B cell (primary cell): ENCODE results near the gene NPAS3. TPM values are rescaled to one million over a fixed set of nuclear protein-coding genes. Genes with fewer than 3 reads are reported as not detected.

Experiments used
- ATAC-seq: fragments of 200-7000 bp; cut with Tn5 transposase; one replicate; pipeline ENCODE4 v1.10.0; 2021; ENCODE audit warnings: low read depth, mild to moderate bottlenecking, moderate number of reproducible peaks, moderate library complexity
- CTCF ChIA-PET: fragments of 350-600 bp; sonication (Branson Sonifier 250); formaldehyde crosslinking; loops from one replicate; lab custom pipeline; 2021; ENCODE audit warnings: antibody characterized with exemption, inconsistent platforms; lab: Charles Lee
- POLR2A ChIA-PET: fragments of 350-600 bp; sonication (Branson Sonifier 250); formaldehyde crosslinking; loops from one replicate; lab custom pipeline; 2021; ENCODE audit warnings: antibody characterized with exemption; lab: Charles Lee
- DNase-seq: peaks from one replicate; pipeline ENCODE4 v3.0.0; 2013
- H2AFZ ChIP-seq: 2 replicates; pipeline ENCODE4 v1.6.1; 2012; ENCODE audit warnings: mild to moderate bottlenecking, low read depth, low read length; ENCODE audit not compliant: insufficient read depth, poor library complexity, severe bottlenecking
- H3K27ac ChIP-seq, 2 donors: 1 replicate in 1 of 2; 2 replicates in 1 of 2; pipeline ENCODE4 v1.5.1; 2012 to 2013; ENCODE audit warnings: low read length in 2 of 2, mild to moderate bottlenecking in 2 of 2, moderate library complexity in 1 of 2
- H3K27me3 ChIP-seq, 4 experiments: fragments of 200-600 bp in 1 of 4; sonication (generic) in 1 of 4; replicated peaks in 1 of 4; 1 replicate in 2 of 4; 2 replicates in 2 of 4; pipeline versions ENCODE4 v1.6.1 to v1.7.0; 2013 to 2016; ENCODE audit warnings: low read length in 3 of 4, mild to moderate bottlenecking in 2 of 4, mixed read lengths in 1 of 4, moderate library complexity in 1 of 4; ENCODE audit not compliant: insufficient read depth in 4 of 4, control insufficient read depth in 3 of 4; ENCODE audit errors: control extremely low read depth in 1 of 4
- H3K36me3 ChIP-seq, 2 experiments: replicated peaks in 1 of 2; 1 replicate in 1 of 2; 2 replicates in 1 of 2; pipeline versions ENCODE4 v1.6.1 to v1.7.1; 2013; ENCODE audit warnings: low read length in 1 of 2; ENCODE audit not compliant: insufficient read depth in 2 of 2, control insufficient read depth in 1 of 2; ENCODE audit errors: control extremely low read depth in 1 of 2, extremely low read depth in 1 of 2
- H3K4me1 ChIP-seq, 2 donors: fragments of 200-600 bp in 1 of 2; sonication (generic) in 1 of 2; 1 replicate in 1 of 2; 2 replicates in 1 of 2; pipeline versions ENCODE4 v1.5.1 to v1.6.1; 2013 to 2017; ENCODE audit warnings: low read length in 2 of 2; ENCODE audit not compliant: control insufficient read depth in 2 of 2, insufficient read depth in 2 of 2
- H3K4me2 ChIP-seq: replicated peaks from 2 replicates; pipeline ENCODE3; 2012; ENCODE audit warnings: mild to moderate bottlenecking, low read depth, low read length; ENCODE audit not compliant: poor library complexity, severe bottlenecking
- H3K4me3 ChIP-seq, 5 experiments: fragments of 200-600 bp in 1 of 5; sonication (generic) in 1 of 5; 1 replicate in 3 of 5; 2 replicates in 2 of 5; pipeline versions ENCODE4 v1.5.1 to v1.7.0; 2011 to 2016; ENCODE audit warnings: low read length in 4 of 5, mild to moderate bottlenecking in 4 of 5, low read depth in 2 of 5, control low read depth in 1 of 5, moderate library complexity in 1 of 5; ENCODE audit not compliant: insufficient read depth in 1 of 5; ENCODE audit errors: control extremely low read depth in 1 of 5, extremely low read depth in 1 of 5
- H3K79me2 ChIP-seq: fragments of 200-600 bp; sonication (generic); one replicate; pipeline ENCODE4 v1.6.0; 2016; ENCODE audit warnings: low read length; ENCODE audit not compliant: control insufficient read depth, insufficient read depth
- H3K9ac ChIP-seq: fragments of 200-600 bp; sonication (generic); 2 replicates; pipeline ENCODE4 v1.6.1; 2017; ENCODE audit warnings: mild to moderate bottlenecking, low read length, moderate library complexity
- H3K9me3 ChIP-seq, 3 donors: one replicate each; pipeline versions ENCODE4 v1.6.1 to v1.7.1; 2013; ENCODE audit warnings: low read length in 2 of 3; ENCODE audit not compliant: control insufficient read depth in 2 of 3, insufficient read depth in 1 of 3; ENCODE audit errors: control extremely low read depth in 1 of 3
- H4K20me1 ChIP-seq: 2 replicates; pipeline ENCODE4 v1.6.0; 2012; ENCODE audit warnings: mild to moderate bottlenecking, low read length; ENCODE audit not compliant: insufficient read depth, control insufficient read depth, poor library complexity, severe bottlenecking
- H3K27ac Mint-ChIP-seq: one replicate; pipeline ENCODE4 v1.8.0; 2021; ENCODE audit warnings: mixed read lengths
- H3K27me3 Mint-ChIP-seq: one replicate; pipeline ENCODE4 v1.8.0; 2021; ENCODE audit warnings: mixed read lengths
- H3K4me1 Mint-ChIP-seq: one replicate; pipeline ENCODE4 v1.8.0; 2021; ENCODE audit warnings: mixed read lengths
- H3K4me3 Mint-ChIP-seq: one replicate; pipeline ENCODE4 v1.8.0; 2021; ENCODE audit warnings: mixed read lengths
- H3K9me3 Mint-ChIP-seq: one replicate; pipeline ENCODE4 v1.8.0; 2022; ENCODE audit warnings: mixed read lengths; ENCODE audit not compliant: insufficient read depth
- CTCF ChIP-seq: fragments of 200-600 bp; IDR thresholded peaks from one replicate; pipeline ENCODE4 v1.8.0; 2022; ENCODE audit warnings: antibody characterized with exemption, mild to moderate bottlenecking
- EZH2 ChIP-seq: IDR thresholded peaks from 2 replicates; pipeline ENCODE4 v1.6.1; 2012; ENCODE audit warnings: borderline replicate concordance, low read depth, mild to moderate bottlenecking, moderate library complexity, low read length; ENCODE audit not compliant: insufficient read depth, poor library complexity, severe bottlenecking
- WGBS: methylation state at CpG from one replicate; pipeline ENCODE4 v1.1.5; 2013; ENCODE audit warnings: missing lambda C conversion rate; ENCODE audit not compliant: insufficient coverage; 5-methylcytosine and 5-hydroxymethylcytosine counted together
- intact Hi-C: fragments of 100-400 bp; cut with micrococcal nuclease; formaldehyde crosslinking; loops from one replicate; pipeline ENCODE4 v1.10.0; 2022
- polyA plus RNA-seq: library from polyadenylated mRNA; depleted of rRNA; stranded (reverse); fragments of >200 nt; gene quantifications from 2 replicates; pipeline ENCODE4 v1.2.3, GENCODE V29; 2012
- total RNA-seq, 2 donors: library from RNA; stranded (reverse); fragments of 120-200 nt in 1 of 2; gene quantifications; 1 replicate in 1 of 2; 2 replicates in 1 of 2; pipeline versions ENCODE4 v1.2.3 to v1.2.4, GENCODE V29; 2013 to 2022

The NPAS3 gene
- total and polyA plus RNA-seq, 2 donors (not counting 1 experiment from before 2014, with no cell fraction given) = not detected

GRCh38 chr14:33569821-33570687 lies 631.4 kb downstream of the NPAS3 start:
- TF ChIP-seq CTCF (no peak), EZH2 (no peak)
- Histone ChIP-seq H3K27me3 (no peaks in the 10 kb centered on the region), H3K4me2 (no peak overlapping the region), H3K4me3 (no peak overlapping the region), H3K79me2 (no peaks in the 10 kb centered on the region), H2AFZ (no peak overlapping the region), H3K36me3 (no peaks in the 10 kb centered on the region), H4K20me1 (no peaks in the 10 kb centered on the region), H3K9ac (no peak overlapping the region), H3K27ac (no peak overlapping the region), H3K9me3 (no peaks in the 10 kb centered on the region), H3K4me1 (no peaks in the 10 kb centered on the region)
- POLR2A ChIA-PET = no interaction called here
- Mint-ChIP-seq H3K9me3 (peaks cover 3% of the 10 kb centered on the region), H3K27ac (no peak overlapping the region), H3K4me1 (no peaks in the 10 kb centered on the region), H3K27me3 (no peaks in the 10 kb centered on the region), H3K4me3 (no peak overlapping the region)
- DNase-seq (no peak), ATAC-seq (no peak)
- intact Hi-C loops = no loop called here
- 93% methylated on average over 6 of the region's 10 CpGs for WGBS
- CTCF ChIA-PET = no interaction called here

- intact Hi-C loops = no loop called here
- no peak for DNase-seq
- H3K9ac ChIP-seq = no peak overlapping the region
- H3K27me3 Mint-ChIP-seq = no peaks in the 10 kb centered on the region
- H3K27ac Mint-ChIP-seq = no peak overlapping the region
- ATAC-seq = no peak
- no peak overlapping the region for H2AFZ ChIP-seq
- no peaks in the 10 kb centered on the region for H3K9me3 ChIP-seq
- H3K4me1 Mint-ChIP-seq = no peaks in the 10 kb centered on the region
- H3K4me2 ChIP-seq = no peak overlapping the region
- H3K27ac ChIP-seq = no peak overlapping the region
- no peak overlapping the region for H3K4me3 ChIP-seq
- no peaks in the 10 kb centered on the region for H3K27me3 ChIP-seq
- no peak overlapping the region for H3K4me3 Mint-ChIP-seq
- H3K9me3 Mint-ChIP-seq = peaks cover 3% of the 10 kb centered on the region
- CTCF ChIA-PET = no interaction called here
- H4K20me1 ChIP-seq = no peaks in the 10 kb centered on the region
- POLR2A ChIA-PET = no interaction called here
- H3K79me2 ChIP-seq = no peaks in the 10 kb centered on the region
- no peak for TF ChIP-seq CTCF
- TF ChIP-seq EZH2 = no peak
- no peaks in the 10 kb centered on the region for H3K4me1 ChIP-seq
- 55% methylated on average over 3 of the region's 5 CpGs for WGBS
- H3K36me3 ChIP-seq = no peaks in the 10 kb centered on the region
Measured at GRCh38 chr14:33570694-33571310, 632.1 kb downstream of the NPAS3 start.
